Stomach (tissue), 4 donors: ENCODE data around the gene TAOK1.

Experiments used
- EP300 ChIP-seq: sonication (generic); formaldehyde crosslinking; IDR thresholded peaks from one replicate; pipeline ENCODE4 v1.6.1; 2017; ENCODE audit warnings: antibody characterized with exemption
- POLR2AphosphoS5 ChIP-seq, 3 donors: sonication (generic); formaldehyde crosslinking; IDR thresholded peaks; one replicate each; pipeline ENCODE4 v1.6.1; 2016; ENCODE audit warnings: antibody characterized with exemption in 3 of 3
- TF ChIP-seq, protein P1 (sequence below), 7 experiments: fragments of 450-650 bp in 4 of 7; fragments of 200-600 bp in 3 of 7; sonication (generic) in 3 of 7; IDR thresholded peaks; one replicate each; pipeline ENCODE4 v1.5.1; 2016 to 2019; ENCODE audit warnings: antibody characterized with exemption in 7 of 7, control low read depth in 2 of 7, mild to moderate bottlenecking in 1 of 7

DNA sequence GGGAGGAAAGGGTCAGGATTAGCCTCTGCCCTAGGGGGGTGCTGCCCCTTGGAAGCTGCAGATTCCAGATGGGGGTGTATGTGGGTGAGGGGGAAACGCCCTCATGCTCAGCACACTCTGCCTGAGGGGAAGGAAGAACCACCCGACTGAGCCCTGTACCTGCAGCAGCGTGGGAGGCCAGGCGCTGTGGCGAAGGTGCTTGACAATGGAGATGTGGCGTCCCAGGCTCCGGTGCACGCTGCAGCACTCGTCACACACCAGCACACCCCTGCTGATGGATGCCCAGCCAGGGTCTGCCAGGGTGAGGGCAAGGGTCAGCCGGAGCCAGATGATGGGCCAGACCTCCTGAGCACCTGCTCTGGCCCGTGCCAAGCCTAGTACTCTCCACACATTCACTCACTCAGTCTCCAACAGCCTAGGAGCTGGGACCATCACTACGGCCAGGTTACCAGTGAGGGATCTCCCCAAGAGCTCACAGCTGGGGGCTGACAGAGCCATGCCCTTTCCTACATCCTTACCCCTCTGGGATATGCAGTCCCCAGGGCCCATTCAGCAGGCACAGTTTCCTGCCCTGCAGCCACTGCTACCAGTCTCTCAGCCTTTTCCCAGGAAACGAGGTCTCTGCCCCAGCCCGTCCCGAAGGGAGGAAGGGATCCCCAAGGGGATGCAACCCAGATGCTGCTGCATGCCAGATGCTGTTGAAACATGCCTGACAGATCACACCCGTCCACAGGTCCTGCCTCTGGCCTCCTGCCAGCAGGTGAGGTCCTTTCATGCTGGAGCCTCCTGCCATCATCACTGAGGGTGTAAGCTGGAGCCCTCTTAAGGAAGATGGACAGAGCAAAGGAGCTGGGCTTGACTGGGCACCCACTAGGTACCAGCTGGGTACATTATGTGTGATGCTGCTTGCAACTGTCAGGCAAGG lies 193.4 kb downstream of the TAOK1 start:
- TF ChIP-seq, protein P1, sequence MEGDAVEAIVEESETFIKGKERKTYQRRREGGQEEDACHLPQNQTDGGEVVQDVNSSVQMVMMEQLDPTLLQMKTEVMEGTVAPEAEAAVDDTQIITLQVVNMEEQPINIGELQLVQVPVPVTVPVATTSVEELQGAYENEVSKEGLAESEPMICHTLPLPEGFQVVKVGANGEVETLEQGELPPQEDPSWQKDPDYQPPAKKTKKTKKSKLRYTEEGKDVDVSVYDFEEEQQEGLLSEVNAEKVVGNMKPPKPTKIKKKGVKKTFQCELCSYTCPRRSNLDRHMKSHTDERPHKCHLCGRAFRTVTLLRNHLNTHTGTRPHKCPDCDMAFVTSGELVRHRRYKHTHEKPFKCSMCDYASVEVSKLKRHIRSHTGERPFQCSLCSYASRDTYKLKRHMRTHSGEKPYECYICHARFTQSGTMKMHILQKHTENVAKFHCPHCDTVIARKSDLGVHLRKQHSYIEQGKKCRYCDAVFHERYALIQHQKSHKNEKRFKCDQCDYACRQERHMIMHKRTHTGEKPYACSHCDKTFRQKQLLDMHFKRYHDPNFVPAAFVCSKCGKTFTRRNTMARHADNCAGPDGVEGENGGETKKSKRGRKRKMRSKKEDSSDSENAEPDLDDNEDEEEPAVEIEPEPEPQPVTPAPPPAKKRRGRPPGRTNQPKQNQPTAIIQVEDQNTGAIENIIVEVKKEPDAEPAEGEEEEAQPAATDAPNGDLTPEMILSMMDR (IDR thresholded peaks at IDR 0.05): no peak
- TF ChIP-seq POLR2AphosphoS5 (IDR thresholded peaks at IDR 0.05): no peak
- TF ChIP-seq EP300: no peak
